ENCODE data around the gene LNPEP.

- TF ChIP-seq TOX (CRISPR knock-in tag; IDR thresholded peaks at IDR 0.05; ENCODE audit: borderline replicate concordance) = no peak
- TF ChIP-seq ZNF8 (CRISPR knock-in tag; IDR thresholded peaks at IDR 0.05) = no peak
Measured at GRCh38 chr5:97004423-97005060, 68.7 kb downstream of the LNPEP start.
